SK-N-SH (cell line): Measurements from ENCODE around the gene ZBTB24. TPM values are rescaled to one million over a fixed set of nuclear protein-coding genes. Genes with fewer than 3 reads are reported as not detected.

Experiments used
- CTCF ChIA-PET: fragments of 300-600, 350-600 bp; formaldehyde crosslinking; extraction: SDS; loops from one replicate; lab custom pipeline; 2021; lab: Yijun Ruan, JAX
- POLR2A ChIA-PET: fragments of 350-600 bp; sonication (Branson Sonifier 250); formaldehyde crosslinking; extraction: SDS; loops from one replicate; lab custom pipeline; 2020; ENCODE audit warnings: antibody characterized with exemption, inconsistent platforms; lab: Yijun Ruan, JAX
- DNase-seq: peaks from one replicate; pipeline ENCODE4 v3.0.0; 2012
- H2AFZ ChIP-seq: fragments of 200-600 bp; sonication (generic); 2 replicates; pipeline ENCODE4 v1.8.1; 2016; ENCODE audit warnings: antibody characterized with exemption, mild to moderate bottlenecking, low read depth
- H3F3A ChIP-seq: fragments of 200-600 bp; sonication (generic); replicated peaks from 2 replicates; pipeline ENCODE3; 2016; ENCODE audit warnings: antibody characterized with exemption, mild to moderate bottlenecking; ENCODE audit not compliant: insufficient read depth
- H3K27ac ChIP-seq, 2 experiments: fragments of 200-500 bp in 1 of 2; fragments of 200-600 bp in 1 of 2; sonication (Bioruptor generic) in 1 of 2; sonication (generic), shearing (Covaris generic) in 1 of 2; 2 replicates each; pipeline versions ENCODE4 v1.5.1 to v1.6.1; 2014 to 2016; ENCODE audit warnings: low read depth in 2 of 2, inconsistent platforms in 1 of 2, low read length in 1 of 2, mild to moderate bottlenecking in 1 of 2, mixed read lengths in 1 of 2
- H3K27me3 ChIP-seq: fragments of 200-600 bp; sonication (generic), shearing (Covaris generic); 2 replicates; pipeline ENCODE4 v1.6.1; 2016; ENCODE audit warnings: mixed run types; ENCODE audit not compliant: insufficient read depth
- H3K36me3 ChIP-seq, 2 experiments: fragments of 200-500 bp in 1 of 2; fragments of 200-600 bp in 1 of 2; sonication (Bioruptor generic) in 1 of 2; sonication (generic) in 1 of 2; replicated peaks in 1 of 2; 2 replicates each; pipeline versions ENCODE3 to v1.5.1; 2014 to 2016; ENCODE audit warnings: low read length in 1 of 2, mild to moderate bottlenecking in 1 of 2; ENCODE audit not compliant: insufficient read depth in 2 of 2, control insufficient read depth in 1 of 2
- H3K4me1 ChIP-seq, 2 experiments: fragments of 200-500 bp in 1 of 2; fragments of 200-600 bp in 1 of 2; sonication (Bioruptor generic) in 1 of 2; sonication (generic), shearing (Covaris generic) in 1 of 2; 2 replicates each; pipeline versions ENCODE4 v1.5.1 to v1.6.1; 2014 to 2016; ENCODE audit warnings: low read depth in 1 of 2, low read length in 1 of 2, mixed run types in 1 of 2; ENCODE audit not compliant: insufficient read depth in 2 of 2, control insufficient read depth in 1 of 2
- H3K4me2 ChIP-seq: fragments of 200-600 bp; sonication (generic), shearing (Covaris generic); 2 replicates; pipeline ENCODE4 v1.6.1; 2017; ENCODE audit warnings: mixed run types
- H3K4me3 ChIP-seq, 2 experiments: fragments of 200-500 bp in 1 of 2; fragments of 200-600 bp in 1 of 2; sonication (Bioruptor generic) in 1 of 2; sonication (generic), shearing (Covaris generic) in 1 of 2; 2 replicates each; pipeline versions ENCODE4 v1.5.1 to v1.8.1; 2014 to 2016; ENCODE audit warnings: low read depth in 2 of 2, inconsistent platforms in 1 of 2, low read length in 1 of 2, mild to moderate bottlenecking in 1 of 2, mixed read lengths in 1 of 2, moderate library complexity in 1 of 2
- H3K79me2 ChIP-seq: fragments of 200-600 bp; sonication (generic); 2 replicates; pipeline ENCODE4 v1.8.1; 2017; ENCODE audit warnings: mild to moderate bottlenecking; ENCODE audit not compliant: insufficient read depth
- H3K9ac ChIP-seq: fragments of 200-600 bp; sonication (generic); 2 replicates; pipeline ENCODE4 v1.6.1; 2017; ENCODE audit warnings: mixed run types
- H3K9me2 ChIP-seq: fragments of 200-600 bp; sonication (generic); 2 replicates; pipeline ENCODE4 v1.6.1; 2017; ENCODE audit warnings: mixed run types
- H3K9me3 ChIP-seq: fragments of 200-600 bp; sonication (generic); 2 replicates; pipeline ENCODE4 v1.6.1; 2017; ENCODE audit warnings: mixed run types, mild to moderate bottlenecking, moderate library complexity
- H4K20me1 ChIP-seq: fragments of 200-600 bp; sonication (generic); 2 replicates; pipeline ENCODE4 v1.6.1; 2017; ENCODE audit warnings: mild to moderate bottlenecking, mixed run types; ENCODE audit not compliant: insufficient read depth
- CHD2 ChIP-seq: fragments of 150-350 bp; IDR thresholded peaks from 2 replicates; pipeline ENCODE4 v1.6.1; 2018; ENCODE audit warnings: low read length; ENCODE audit not compliant: partially characterized antibody
- ELF1 ChIP-seq: IDR thresholded peaks from 2 replicates; pipeline ENCODE4 v1.4.0; 2012
- EP300 ChIP-seq, 2 experiments: IDR thresholded peaks; 2 replicates each; pipeline versions ENCODE4 v1.4.0 to v1.6.1; 2012; ENCODE audit warnings: borderline replicate concordance in 1 of 2, low read depth in 1 of 2, low read length in 1 of 2
- EZH2phosphoT487 ChIP-seq: fragments of 200-600 bp; sonication (generic); IDR thresholded peaks from 2 replicates; pipeline ENCODE4 v1.6.1; 2017; ENCODE audit warnings: low read depth, mixed run types, mild to moderate bottlenecking, antibody characterized with exemption, moderate library complexity, borderline replicate concordance
- FOSL2 ChIP-seq: IDR thresholded peaks from 2 replicates; pipeline ENCODE4 v1.4.0; 2012; ENCODE audit warnings: low read depth, mild to moderate bottlenecking, moderate library complexity, borderline replicate concordance
- GABPA ChIP-seq: IDR thresholded peaks from 2 replicates; pipeline ENCODE4 v1.4.0; 2012; ENCODE audit warnings: low read depth, mild to moderate bottlenecking
- JUND ChIP-seq: IDR thresholded peaks from 2 replicates; pipeline ENCODE4 v1.4.0; 2012
- MEF2A ChIP-seq: IDR thresholded peaks from 2 replicates; pipeline ENCODE4 v1.4.0; 2012; ENCODE audit warnings: low read depth, borderline replicate concordance
- MXI1 ChIP-seq: IDR thresholded peaks from 2 replicates; pipeline ENCODE4 v1.6.1; 2012; ENCODE audit warnings: mild to moderate bottlenecking, low read depth, low read length, improper control_type of control experiment
- NFIC ChIP-seq: IDR thresholded peaks from 2 replicates; pipeline ENCODE4 v1.4.0; 2012; ENCODE audit warnings: borderline replicate concordance
- POLR2AphosphoS5 ChIP-seq: IDR thresholded peaks from 2 replicates; pipeline ENCODE4 v1.6.1; 2012; ENCODE audit warnings: low read depth, low read length
- RCOR1 ChIP-seq: fragments of 150-350 bp; IDR thresholded peaks from 2 replicates; pipeline ENCODE4 v1.6.1; 2017; ENCODE audit warnings: antibody characterized with exemption, low read length
- RFX5 ChIP-seq: IDR thresholded peaks from 2 replicates; pipeline ENCODE4 v1.6.1; 2012; ENCODE audit warnings: mild to moderate bottlenecking, improper control_type of control experiment, low read length
- RXRA ChIP-seq: IDR thresholded peaks from 2 replicates; pipeline ENCODE4 v1.4.0; 2012; ENCODE audit warnings: low read depth, mild to moderate bottlenecking, borderline replicate concordance
- YY1 ChIP-seq: IDR thresholded peaks from 2 replicates; pipeline ENCODE4 v1.4.0; 2012; ENCODE audit warnings: low read depth, mild to moderate bottlenecking
- WGBS: methylation state at CpG from one replicate; pipeline ENCODE4 v1.1.6; 2017; ENCODE audit warnings: low lambda C conversion rate; 5-methylcytosine and 5-hydroxymethylcytosine counted together
- polyA plus RNA-seq, 3 experiments: library from polyadenylated mRNA; depleted of rRNA; stranded (reverse); fragments of >200 nt; gene quantifications; 2 replicates each; pipeline ENCODE4 v1.2.3, GENCODE V29; 2012
- TF ChIP-seq, protein P1 (sequence below): IDR thresholded peaks from 2 replicates; pipeline ENCODE4 v1.4.0; 2012; ENCODE audit warnings: low read depth
- TF ChIP-seq, protein P2 (sequence below): fragments of 150-350 bp; IDR thresholded peaks from 2 replicates; pipeline ENCODE4 v1.6.1; 2016; ENCODE audit warnings: mild to moderate bottlenecking, low read depth, low read length
- TF ChIP-seq, protein P3 (sequence below): IDR thresholded peaks from 2 replicates; pipeline ENCODE4; 2012
- TF ChIP-seq, protein P4 (sequence below): IDR thresholded peaks from 2 replicates; pipeline ENCODE4 v1.4.0; 2012; ENCODE audit warnings: low read depth, borderline replicate concordance

ZBTB24 gene
- polyA plus RNA-seq, 1 of the 3 experiments (the other 2 are of a cell fraction): 1.7 TPM

DNA sequence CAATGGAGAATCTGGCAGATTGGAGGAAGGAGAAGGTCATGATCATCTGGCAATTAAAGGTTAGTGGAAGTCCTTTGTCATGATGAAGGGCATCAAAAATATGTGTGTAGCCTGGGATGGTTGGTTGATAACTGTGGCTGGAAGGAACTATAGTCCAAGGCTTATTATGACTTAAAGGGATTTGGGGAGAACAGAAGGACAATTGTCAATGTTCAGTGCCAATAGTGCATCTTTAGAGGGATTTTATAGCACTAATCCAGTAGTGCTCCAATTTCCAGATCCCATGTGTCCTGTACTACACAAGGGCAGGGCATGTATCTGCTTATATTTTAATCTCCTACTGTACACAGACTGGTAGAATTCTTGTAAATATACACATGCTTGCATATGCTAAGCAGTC, 5.0 kb upstream of the ZBTB24 start:
- Histone ChIP-seq H3K4me3 (no peak overlapping the region), H3K9me2 (no peaks in the 10 kb centered on the region), H4K20me1 (no peaks in the 10 kb centered on the region), H3F3A (peaks cover 4% of the 10 kb centered on the region), H3K27ac (no peak overlapping the region), H3K9me3 (no peaks in the 10 kb centered on the region), H3K4me2 (no peak overlapping the region), H3K36me3 (no peaks in the 10 kb centered on the region), H3K79me2 (no peaks in the 10 kb centered on the region), H3K4me1 (no peaks in the 10 kb centered on the region; a peak in 1 of 4 replicates), H2AFZ (no peak overlapping the region), H3K27me3 (no peaks in the 10 kb centered on the region), H3K9ac (no peak overlapping the region)
- POLR2A ChIA-PET: no interaction called here
- DNase-seq: no peak
- CTCF ChIA-PET: no interaction called here
- TF ChIP-seq EP300 (IDR thresholded peaks at IDR 0.05; ENCODE audit: borderline replicate concordance in 1 of 2, low read depth in 1 of 2, low read length in 1 of 2): no peak
- no peak for TF ChIP-seq RCOR1
- TF ChIP-seq, protein P1, sequence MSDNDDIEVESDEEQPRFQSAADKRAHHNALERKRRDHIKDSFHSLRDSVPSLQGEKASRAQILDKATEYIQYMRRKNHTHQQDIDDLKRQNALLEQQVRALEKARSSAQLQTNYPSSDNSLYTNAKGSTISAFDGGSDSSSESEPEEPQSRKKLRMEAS: no peak
- TF ChIP-seq, protein P2, sequence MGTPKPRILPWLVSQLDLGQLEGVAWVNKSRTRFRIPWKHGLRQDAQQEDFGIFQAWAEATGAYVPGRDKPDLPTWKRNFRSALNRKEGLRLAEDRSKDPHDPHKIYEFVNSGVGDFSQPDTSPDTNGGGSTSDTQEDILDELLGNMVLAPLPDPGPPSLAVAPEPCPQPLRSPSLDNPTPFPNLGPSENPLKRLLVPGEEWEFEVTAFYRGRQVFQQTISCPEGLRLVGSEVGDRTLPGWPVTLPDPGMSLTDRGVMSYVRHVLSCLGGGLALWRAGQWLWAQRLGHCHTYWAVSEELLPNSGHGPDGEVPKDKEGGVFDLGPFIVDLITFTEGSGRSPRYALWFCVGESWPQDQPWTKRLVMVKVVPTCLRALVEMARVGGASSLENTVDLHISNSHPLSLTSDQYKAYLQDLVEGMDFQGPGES: no peak
- no peak for TF ChIP-seq MXI1
- no peak for TF ChIP-seq GABPA
- TF ChIP-seq, all 33 proteins: peak for 0

DNA sequence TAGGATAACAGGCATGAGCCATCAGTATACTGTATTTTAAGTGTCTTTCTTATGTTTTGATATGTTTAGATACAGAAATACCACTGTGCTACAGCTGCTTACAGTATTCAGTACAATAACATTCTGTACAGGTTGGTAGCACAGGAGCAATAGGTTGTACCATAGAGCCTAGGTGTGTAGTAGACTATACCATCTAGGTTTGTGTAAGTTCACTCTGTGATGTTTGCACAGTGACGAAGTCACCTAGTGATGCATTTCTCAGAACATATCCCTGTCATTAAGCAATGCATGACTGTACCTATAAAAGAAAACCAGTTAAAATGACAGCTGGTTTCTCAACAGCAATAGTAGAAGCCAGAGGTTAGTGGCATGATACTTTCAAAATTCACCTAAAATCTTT, 3.0 kb upstream of the ZBTB24 start:
- no peak overlapping the region for H3K4me3 ChIP-seq
- no peak overlapping the region for H3K27ac ChIP-seq
- H3K4me1 ChIP-seq: peaks cover 4 to 11% of the 10 kb centered on the region in 2 experiments; a peak in 3 of 4 replicates
- H3K9me3 ChIP-seq: no peaks in the 10 kb centered on the region
- H3K9me2 ChIP-seq: no peaks in the 10 kb centered on the region
- no peak overlapping the region for H3K9ac ChIP-seq
- CTCF ChIA-PET: no interaction called here
- 63% methylated on average over 1 of the region's 1 CpG for WGBS
- H2AFZ ChIP-seq: no peak overlapping the region
- H3K36me3 ChIP-seq: peaks cover 6 to 9% of the 10 kb centered on the region in 2 experiments
- no peak overlapping the region for H3K4me2 ChIP-seq
- POLR2A ChIA-PET: no interaction called here
- peaks cover 4% of the 10 kb centered on the region for H3F3A ChIP-seq
- H3K79me2 ChIP-seq: peaks cover 16% of the 10 kb centered on the region
- no peaks in the 10 kb centered on the region for H4K20me1 ChIP-seq
- DNase-seq: no peak
- H3K27me3 ChIP-seq: no peaks in the 10 kb centered on the region
- TF ChIP-seq YY1 (no peak), RCOR1 (no peak), POLR2AphosphoS5 (no peak)

DNA sequence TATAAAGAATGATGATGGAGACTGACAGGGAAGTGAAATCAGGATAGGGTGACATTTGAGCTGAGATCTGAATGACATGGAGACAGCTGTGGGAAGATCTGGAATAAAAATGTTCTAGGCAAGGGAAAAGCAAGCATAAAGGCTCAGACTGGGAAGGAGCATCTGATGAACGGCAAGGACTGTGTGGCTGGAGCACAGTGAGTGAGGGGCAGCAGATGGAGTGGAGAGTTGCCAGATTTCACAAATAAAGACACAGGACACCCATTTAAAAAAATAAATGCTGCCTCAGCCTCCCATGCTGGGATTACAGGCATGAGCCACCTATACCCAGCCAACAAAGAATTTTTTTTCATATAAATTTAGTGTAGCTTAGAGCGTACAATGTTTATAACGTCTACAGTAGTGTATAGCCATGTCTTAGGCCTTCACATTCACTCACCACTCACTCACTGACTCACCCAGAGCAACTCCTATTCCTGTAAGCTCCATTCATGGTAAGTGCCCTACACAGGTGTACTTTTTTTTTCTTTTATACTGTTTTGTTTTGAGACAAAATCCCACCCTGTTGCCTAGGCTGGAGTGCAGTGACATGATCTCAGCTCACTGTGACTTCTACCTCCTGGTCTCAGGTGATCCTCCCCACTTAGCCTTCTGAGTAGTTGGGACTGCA, 2.4 kb upstream of the ZBTB24 start:
- H3K27ac ChIP-seq: no peak overlapping the region
- peaks cover 13 to 14% of the 10 kb centered on the region in 2 experiments for H3K36me3 ChIP-seq
- H4K20me1 ChIP-seq: no peaks in the 10 kb centered on the region
- H3K9me2 ChIP-seq: no peaks in the 10 kb centered on the region
- H3F3A ChIP-seq: peaks cover 4% of the 10 kb centered on the region
- H2AFZ ChIP-seq: no peak overlapping the region
- ChIA-PET POLR2A (no interaction called here), CTCF (no interaction called here)
- H3K9me3 ChIP-seq: no peaks in the 10 kb centered on the region
- peaks cover 22% of the 10 kb centered on the region for H3K79me2 ChIP-seq
- H3K27me3 ChIP-seq: no peaks in the 10 kb centered on the region
- H3K4me2 ChIP-seq: no peak overlapping the region
- no peak overlapping the region for H3K4me3 ChIP-seq
- DNase-seq: no peak
- WGBS: 86% methylated on average over 3 of the region's 3 CpGs
- H3K4me1 ChIP-seq: peaks cover 8 to 12% of the 10 kb centered on the region in 2 experiments; a peak in 3 of 4 replicates
- H3K9ac ChIP-seq: no peak overlapping the region
- TF ChIP-seq RFX5 (no peak), MEF2A (no peak), MXI1 (no peak), FOSL2 (no peak), EZH2phosphoT487 (no peak), CHD2 (no peak), JUND (no peak), NFIC (no peak), ELF1 (no peak), RXRA (no peak)
- TF ChIP-seq, protein P3, sequence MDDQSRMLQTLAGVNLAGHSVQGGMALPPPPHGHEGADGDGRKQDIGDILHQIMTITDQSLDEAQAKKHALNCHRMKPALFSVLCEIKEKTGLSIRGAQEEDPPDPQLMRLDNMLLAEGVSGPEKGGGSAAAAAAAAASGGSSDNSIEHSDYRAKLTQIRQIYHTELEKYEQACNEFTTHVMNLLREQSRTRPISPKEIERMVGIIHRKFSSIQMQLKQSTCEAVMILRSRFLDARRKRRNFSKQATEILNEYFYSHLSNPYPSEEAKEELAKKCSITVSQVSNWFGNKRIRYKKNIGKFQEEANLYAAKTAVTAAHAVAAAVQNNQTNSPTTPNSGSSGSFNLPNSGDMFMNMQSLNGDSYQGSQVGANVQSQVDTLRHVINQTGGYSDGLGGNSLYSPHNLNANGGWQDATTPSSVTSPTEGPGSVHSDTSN: no peak
- TF ChIP-seq, protein P4, sequence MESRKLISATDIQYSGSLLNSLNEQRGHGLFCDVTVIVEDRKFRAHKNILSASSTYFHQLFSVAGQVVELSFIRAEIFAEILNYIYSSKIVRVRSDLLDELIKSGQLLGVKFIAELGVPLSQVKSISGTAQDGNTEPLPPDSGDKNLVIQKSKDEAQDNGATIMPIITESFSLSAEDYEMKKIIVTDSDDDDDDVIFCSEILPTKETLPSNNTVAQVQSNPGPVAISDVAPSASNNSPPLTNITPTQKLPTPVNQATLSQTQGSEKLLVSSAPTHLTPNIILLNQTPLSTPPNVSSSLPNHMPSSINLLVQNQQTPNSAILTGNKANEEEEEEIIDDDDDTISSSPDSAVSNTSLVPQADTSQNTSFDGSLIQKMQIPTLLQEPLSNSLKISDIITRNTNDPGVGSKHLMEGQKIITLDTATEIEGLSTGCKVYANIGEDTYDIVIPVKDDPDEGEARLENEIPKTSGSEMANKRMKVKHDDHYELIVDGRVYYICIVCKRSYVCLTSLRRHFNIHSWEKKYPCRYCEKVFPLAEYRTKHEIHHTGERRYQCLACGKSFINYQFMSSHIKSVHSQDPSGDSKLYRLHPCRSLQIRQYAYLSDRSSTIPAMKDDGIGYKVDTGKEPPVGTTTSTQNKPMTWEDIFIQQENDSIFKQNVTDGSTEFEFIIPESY: no peak
